ENCODE data around the gene SEL1L. TPM values are rescaled to one million over a fixed set of nuclear protein-coding genes. Genes with fewer than 3 reads are reported as not detected.

SEL1L gene
- total and polyA plus RNA-seq, 2 of the 13 experiments (the other 11 are each of a cell fraction or from before 2014, with no cell fraction given): 15.3 to 61.0 TPM

DNA sequence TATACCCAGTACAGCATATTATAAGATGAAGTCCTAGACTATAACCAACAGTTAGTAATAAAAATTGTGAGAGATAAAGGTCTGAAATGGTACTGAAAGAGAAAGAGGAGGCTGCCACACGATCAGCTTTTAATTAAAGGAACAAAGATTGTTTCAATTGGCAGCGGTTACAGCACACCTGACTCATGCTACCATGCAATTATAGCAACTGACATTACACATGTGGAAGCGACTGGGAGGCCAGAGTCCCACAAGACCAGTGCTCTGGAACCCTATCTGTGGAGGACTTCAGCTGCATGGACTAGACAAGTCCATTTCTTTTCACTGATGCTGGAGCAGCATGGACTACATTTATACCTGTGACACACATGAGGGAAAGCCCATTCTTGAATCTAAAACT lies 55.2 kb downstream of the SEL1L start:
- Histone ChIP-seq H3K27ac (ENCODE audit: extremely low read length, insufficient read depth, low read length) (no peak overlapping the region), H3K4me3 (replicated peaks in 1 of 3; ENCODE audit: insufficient read depth in 1 of 3, low read depth in 2 of 3, low read length in 3 of 3) (no peak overlapping the region), H3K9me3 (ENCODE audit: low read length) (no peaks in the 10 kb centered on the region), H3K79me2 (ENCODE audit: insufficient read depth, low read length) (no peaks in the 10 kb centered on the region), H3K9ac (ENCODE audit: insufficient read depth, low read depth, low read length) (no peak overlapping the region), H3K4me1 (ENCODE audit: insufficient read depth, low read length) (no peaks in the 10 kb centered on the region), H3K36me3 (replicated peaks in 1 of 2; ENCODE audit: control insufficient read depth in 1 of 2, insufficient read depth in 2 of 2, low read length in 2 of 2) (peaks cover 11 to 44% of the 10 kb centered on the region in 2 experiments; a peak in 4 of 5 replicates), H3K27me3 (ENCODE audit: control insufficient read depth in 1 of 2, insufficient read depth in 2 of 2, low read length in 2 of 2) (no peaks in the 10 kb centered on the region), H2AFZ (ENCODE audit: low read length) (no peak overlapping the region), H3K4me2 (ENCODE audit: low read depth, low read length) (no peak overlapping the region), H4K20me1 (ENCODE audit: insufficient read depth, low read length) (no peaks in the 10 kb centered on the region)
- no peak for FAIRE-seq
- intact Hi-C loops (cut with micrococcal nuclease; ENCODE audit: unreplicated experiment): no loop called here
- DNase-seq (ENCODE audit: low spot score): no peak
- in situ Hi-C loops (cut with HindIII; ENCODE audit: extremely low pct_ligation_motif_present, low pct_unique_long_range_greater_than_20kb): no loop called here
- no peak for ATAC-seq
- no TSS peak for BruUV-seq (replicated peaks)
- 97% methylated on average over 3 of the region's 3 CpGs for WGBS (ENCODE audit: low lambda C conversion rate)
- POLR2A ChIA-PET: no interaction called here
- CTCF ChIA-PET (ENCODE audit: low intra/inter-chr PET ratio, low total read pairs): no interaction called here
- TF ChIP-seq ZFX (CRISPR knock-in tag; IDR thresholded peaks at IDR 0.05; ENCODE audit: low read depth) (no peak), ATF7 (IDR thresholded peaks at IDR 0.05) (no peak), ATF7 (CRISPR knock-in tag; IDR thresholded peaks at IDR 0.05) (no peak), PHB2 (IDR thresholded peaks at IDR 0.05; ENCODE audit: partially characterized antibody) (no peak), ZBTB34 (CRISPR knock-in tag; IDR thresholded peaks at IDR 0.05) (no peak), MYPOP (CRISPR knock-in tag; IDR thresholded peaks at IDR 0.05) (no peak), PHF8 (CRISPR knock-in tag; IDR thresholded peaks at IDR 0.05) (no peak), ZNF235 (CRISPR knock-in tag; IDR thresholded peaks at IDR 0.05; ENCODE audit: borderline replicate concordance) (no peak), DZIP1 (CRISPR knock-in tag; IDR thresholded peaks at IDR 0.05) (no peak), ZBTB37 (CRISPR knock-in tag; IDR thresholded peaks at IDR 0.05) (no peak), ZBTB7A (CRISPR knock-in tag; IDR thresholded peaks at IDR 0.05) (no peak)
- TF ChIP-seq, protein P1, sequence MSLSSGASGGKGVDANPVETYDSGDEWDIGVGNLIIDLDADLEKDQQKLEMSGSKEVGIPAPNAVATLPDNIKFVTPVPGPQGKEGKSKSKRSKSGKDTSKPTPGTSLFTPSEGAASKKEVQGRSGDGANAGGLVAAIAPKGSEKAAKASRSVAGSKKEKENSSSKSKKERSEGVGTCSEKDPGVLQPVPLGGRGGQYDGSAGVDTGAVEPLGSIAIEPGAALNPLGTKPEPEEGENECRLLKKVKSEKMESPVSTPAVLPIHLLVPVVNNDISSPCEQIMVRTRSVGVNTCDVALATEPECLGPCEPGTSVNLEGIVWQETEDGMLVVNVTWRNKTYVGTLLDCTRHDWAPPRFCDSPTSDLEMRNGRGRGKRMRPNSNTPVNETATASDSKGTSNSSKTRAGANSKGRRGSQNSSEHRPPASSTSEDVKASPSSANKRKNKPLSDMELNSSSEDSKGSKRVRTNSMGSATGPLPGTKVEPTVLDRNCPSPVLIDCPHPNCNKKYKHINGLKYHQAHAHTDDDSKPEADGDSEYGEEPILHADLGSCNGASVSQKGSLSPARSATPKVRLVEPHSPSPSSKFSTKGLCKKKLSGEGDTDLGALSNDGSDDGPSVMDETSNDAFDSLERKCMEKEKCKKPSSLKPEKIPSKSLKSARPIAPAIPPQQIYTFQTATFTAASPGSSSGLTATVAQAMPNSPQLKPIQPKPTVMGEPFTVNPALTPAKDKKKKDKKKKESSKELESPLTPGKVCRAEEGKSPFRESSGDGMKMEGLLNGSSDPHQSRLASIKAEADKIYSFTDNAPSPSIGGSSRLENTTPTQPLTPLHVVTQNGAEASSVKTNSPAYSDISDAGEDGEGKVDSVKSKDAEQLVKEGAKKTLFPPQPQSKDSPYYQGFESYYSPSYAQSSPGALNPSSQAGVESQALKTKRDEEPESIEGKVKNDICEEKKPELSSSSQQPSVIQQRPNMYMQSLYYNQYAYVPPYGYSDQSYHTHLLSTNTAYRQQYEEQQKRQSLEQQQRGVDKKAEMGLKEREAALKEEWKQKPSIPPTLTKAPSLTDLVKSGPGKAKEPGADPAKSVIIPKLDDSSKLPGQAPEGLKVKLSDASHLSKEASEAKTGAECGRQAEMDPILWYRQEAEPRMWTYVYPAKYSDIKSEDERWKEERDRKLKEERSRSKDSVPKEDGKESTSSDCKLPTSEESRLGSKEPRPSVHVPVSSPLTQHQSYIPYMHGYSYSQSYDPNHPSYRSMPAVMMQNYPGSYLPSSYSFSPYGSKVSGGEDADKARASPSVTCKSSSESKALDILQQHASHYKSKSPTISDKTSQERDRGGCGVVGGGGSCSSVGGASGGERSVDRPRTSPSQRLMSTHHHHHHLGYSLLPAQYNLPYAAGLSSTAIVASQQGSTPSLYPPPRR (CRISPR knock-in tag; IDR thresholded peaks at IDR 0.05; ENCODE audit: borderline replicate concordance): no peak
